SH-SY5Y (cell line): ENCODE data around the gene ZNF816.

ENCODE experiments used
- GATA2 ChIP-seq: IDR thresholded peaks from 2 replicates; pipeline ENCODE4 v1.6.1; 2011; ENCODE audit warnings: mild to moderate bottlenecking, low read depth, low read length
- GATA3 ChIP-seq: IDR thresholded peaks from 2 replicates; pipeline ENCODE4 v1.6.1; 2011; ENCODE audit warnings: low read depth, mild to moderate bottlenecking, low read length, moderate library complexity

- TF ChIP-seq GATA2: no peak
- TF ChIP-seq GATA3: no peak
Measured at GRCh38 chr19:52938761-52939160, 23.9 kb downstream of the ZNF816 start.
